ES-I3 (cell line): Measurements from ENCODE around the gene ICAM1.
"Not testable (repeated sequence)": the region's sequence is repeated elsewhere in the genome, so short reads cannot be mapped to it uniquely, and the experiment has no call there.

Source experiments
- H3K36me3 ChIP-seq: 2 replicates; pipeline ENCODE4 v1.6.1; 2013; ENCODE audit warnings: mild to moderate bottlenecking, low read length, control low read depth, moderate library complexity; ENCODE audit not compliant: insufficient read depth
- H3K4me1 ChIP-seq: 2 replicates; pipeline ENCODE4 v1.6.1; 2013; ENCODE audit warnings: mild to moderate bottlenecking, control low read depth, low read length; ENCODE audit not compliant: insufficient read depth
- H3K9ac ChIP-seq: 2 replicates; pipeline ENCODE4 v1.6.1; 2013; ENCODE audit warnings: low read depth, mild to moderate bottlenecking, low read length, moderate library complexity
- H3K9me3 ChIP-seq: 2 replicates; pipeline ENCODE4 v1.6.1; 2013; ENCODE audit warnings: mild to moderate bottlenecking, low read length, moderate library complexity; ENCODE audit not compliant: control insufficient read depth, insufficient read depth

ICAM1 gene

DNA sequence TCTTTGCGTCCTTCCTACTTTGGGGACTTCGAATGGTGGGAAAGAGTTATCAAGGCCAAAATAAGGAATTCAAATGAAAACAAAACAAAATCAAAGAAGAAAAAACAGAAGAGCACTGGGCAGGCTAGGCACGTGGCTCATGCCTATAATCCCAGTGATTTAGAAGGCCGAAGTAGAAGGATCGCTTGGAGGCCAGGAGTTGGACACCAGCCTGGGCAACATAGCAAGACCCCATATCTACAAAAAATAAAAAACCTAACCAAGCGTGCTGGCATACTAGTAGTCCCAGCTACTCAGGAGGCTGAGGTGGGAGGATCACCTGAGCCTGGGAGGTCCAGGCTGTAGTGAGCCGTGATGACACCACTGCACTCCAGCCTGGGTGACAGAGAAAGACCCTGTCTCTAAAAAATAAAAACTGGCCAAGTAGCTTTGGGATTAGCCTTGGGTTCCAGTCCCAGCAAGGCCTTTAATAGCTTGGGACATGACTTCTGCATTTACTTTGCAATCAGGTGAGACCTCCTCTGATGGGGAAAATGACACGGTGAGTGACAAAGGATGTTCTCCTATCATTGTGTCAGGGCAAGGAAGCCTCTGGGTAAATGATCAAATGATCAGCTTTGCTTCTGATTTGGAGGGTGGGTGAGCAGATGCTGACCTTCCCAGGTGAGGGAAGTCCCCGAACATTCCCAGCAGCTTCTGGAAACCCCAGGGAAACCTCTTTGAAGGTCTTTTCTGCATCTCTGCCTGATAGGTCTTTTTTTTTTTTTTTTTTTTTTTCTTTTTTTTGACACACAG, 7.1 kb downstream of the ICAM1 start:
- Histone ChIP-seq H3K9ac (no peak overlapping the region), H3K4me1 (no peaks in the 10 kb centered on the region; the same call in 1 of the 2 replicates), H3K36me3 (no peaks in the 10 kb centered on the region), H3K9me3 (no peaks in the 10 kb centered on the region)

DNA sequence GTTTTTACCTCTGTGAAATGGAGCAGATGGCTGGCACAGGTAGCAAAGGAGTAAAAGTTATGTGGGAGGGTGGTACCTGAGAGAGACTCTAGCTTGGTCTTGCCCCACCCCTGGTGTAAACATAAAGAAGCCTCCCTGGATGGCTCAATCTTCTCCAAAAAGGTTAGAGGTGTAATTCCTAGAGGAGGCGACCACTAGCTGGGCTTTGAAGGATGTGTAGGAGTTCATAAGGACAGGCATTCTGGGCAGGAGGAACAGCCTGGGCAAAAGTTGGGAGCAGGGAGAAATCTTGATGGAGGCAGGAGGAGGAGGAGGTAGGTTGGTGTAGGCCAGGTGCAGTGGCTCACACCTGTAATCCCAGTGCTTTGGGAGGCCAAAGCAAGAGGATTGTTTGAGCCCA, 8.0 kb downstream of the ICAM1 start:
- no peaks in the 10 kb centered on the region for H3K9me3 ChIP-seq
- H3K36me3 ChIP-seq = no peaks in the 10 kb centered on the region
- no peak overlapping the region for H3K9ac ChIP-seq
- H3K4me1 ChIP-seq = peaks cover 4% of the 10 kb centered on the region; the same call in 1 of the 2 replicates

DNA sequence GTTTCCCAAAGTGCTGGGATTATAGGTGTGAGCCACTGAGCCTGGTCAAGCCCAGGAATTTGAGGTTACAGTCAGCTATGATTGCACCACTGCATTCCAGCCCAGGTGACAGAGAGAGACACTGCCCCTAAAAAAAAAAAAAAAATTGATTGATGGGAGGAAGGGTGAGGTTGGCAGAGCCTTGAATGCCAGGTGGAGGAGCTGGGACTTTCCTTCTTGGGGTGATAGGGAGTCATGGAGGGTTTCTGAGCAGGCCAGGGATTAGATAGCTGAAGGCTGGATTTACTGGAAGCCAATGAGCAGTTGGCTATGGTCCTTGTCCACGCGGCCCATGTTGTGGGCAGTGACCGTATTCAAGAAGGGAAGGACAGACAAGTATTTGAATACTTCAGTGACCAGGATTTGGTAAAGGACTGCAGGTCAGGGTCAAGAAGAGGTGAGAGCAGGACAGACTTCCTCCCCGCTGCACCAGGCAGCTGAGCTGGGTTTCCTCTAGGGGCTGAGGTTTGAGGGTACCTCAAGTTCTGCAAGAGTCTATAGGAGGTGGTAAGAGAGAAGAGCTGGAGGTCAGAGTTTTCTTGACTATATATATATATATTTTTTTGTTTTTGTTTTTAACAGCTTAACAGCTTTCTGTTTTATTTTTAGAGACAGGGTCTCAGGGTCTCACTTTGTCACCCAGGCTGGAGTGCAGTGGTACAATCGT, 9.0 kb downstream of the ICAM1 start:
- no peak overlapping the region for H3K9ac ChIP-seq

DNA sequence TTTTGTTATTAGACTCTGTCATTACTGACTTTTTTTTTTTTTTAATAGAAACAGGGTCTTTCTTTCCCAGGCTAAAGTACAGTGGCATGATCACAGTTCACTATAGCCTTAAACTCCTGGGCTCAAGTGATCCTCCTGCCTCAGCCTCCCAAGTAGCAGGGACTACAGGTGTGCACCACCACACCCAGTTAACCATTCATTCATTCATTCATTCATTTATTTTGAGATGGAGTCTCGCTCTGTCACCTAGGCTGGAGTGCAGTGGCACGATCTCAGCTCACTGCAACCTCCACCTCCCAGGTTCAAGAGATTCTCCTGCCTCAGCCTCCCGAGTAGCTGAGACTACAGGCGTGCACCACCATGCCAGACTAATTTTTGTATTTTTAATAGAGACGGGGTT, 11.1 kb downstream of the ICAM1 start:
- not testable (repeated sequence) for H3K36me3 ChIP-seq, H3K4me1 ChIP-seq, H3K9ac ChIP-seq, H3K9me3 ChIP-seq

More for the DNA sequence above, 9.0 kb downstream of the ICAM1 start:
- H3K9me3 ChIP-seq = no peaks in the 10 kb centered on the region
- no peaks in the 10 kb centered on the region for H3K36me3 ChIP-seq
- peaks cover 4% of the 10 kb centered on the region; the same call in 1 of the 2 replicates for H3K4me1 ChIP-seq

DNA sequence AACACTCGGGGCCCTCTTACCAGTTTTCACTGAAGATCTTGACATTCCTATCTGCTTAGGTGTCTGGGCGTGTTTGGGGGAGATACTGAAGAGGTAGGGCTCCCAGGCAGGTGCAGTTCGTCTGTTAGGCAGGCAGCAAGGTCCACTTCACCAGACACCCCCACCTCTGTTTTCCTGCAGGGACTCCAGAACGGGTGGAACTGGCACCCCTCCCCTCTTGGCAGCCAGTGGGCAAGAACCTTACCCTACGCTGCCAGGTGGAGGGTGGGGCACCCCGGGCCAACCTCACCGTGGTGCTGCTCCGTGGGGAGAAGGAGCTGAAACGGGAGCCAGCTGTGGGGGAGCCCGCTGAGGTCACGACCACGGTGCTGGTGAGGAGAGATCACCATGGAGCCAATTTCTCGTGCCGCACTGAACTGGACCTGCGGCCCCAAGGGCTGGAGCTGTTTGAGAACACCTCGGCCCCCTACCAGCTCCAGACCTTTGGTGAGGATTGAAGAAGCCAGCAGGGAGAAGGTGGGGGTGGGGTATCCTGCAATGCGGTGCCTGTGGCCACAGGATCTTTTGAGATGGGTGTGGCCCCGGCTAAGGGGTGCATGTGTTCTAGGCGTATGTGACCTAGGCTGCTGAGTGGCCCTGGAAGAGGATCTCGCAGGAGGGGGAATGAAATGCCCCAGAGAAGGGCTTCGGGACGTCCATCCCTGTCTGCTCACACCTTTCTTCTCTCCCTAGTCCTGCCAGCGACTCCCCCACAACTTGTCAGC, 12.6 kb downstream of the ICAM1 start:
- Histone ChIP-seq H3K4me1 (peaks cover 4% of the 10 kb centered on the region; the same call in 1 of the 2 replicates), H3K9me3 (no peaks in the 10 kb centered on the region), H3K9ac (no peak overlapping the region), H3K36me3 (no peaks in the 10 kb centered on the region)

DNA sequence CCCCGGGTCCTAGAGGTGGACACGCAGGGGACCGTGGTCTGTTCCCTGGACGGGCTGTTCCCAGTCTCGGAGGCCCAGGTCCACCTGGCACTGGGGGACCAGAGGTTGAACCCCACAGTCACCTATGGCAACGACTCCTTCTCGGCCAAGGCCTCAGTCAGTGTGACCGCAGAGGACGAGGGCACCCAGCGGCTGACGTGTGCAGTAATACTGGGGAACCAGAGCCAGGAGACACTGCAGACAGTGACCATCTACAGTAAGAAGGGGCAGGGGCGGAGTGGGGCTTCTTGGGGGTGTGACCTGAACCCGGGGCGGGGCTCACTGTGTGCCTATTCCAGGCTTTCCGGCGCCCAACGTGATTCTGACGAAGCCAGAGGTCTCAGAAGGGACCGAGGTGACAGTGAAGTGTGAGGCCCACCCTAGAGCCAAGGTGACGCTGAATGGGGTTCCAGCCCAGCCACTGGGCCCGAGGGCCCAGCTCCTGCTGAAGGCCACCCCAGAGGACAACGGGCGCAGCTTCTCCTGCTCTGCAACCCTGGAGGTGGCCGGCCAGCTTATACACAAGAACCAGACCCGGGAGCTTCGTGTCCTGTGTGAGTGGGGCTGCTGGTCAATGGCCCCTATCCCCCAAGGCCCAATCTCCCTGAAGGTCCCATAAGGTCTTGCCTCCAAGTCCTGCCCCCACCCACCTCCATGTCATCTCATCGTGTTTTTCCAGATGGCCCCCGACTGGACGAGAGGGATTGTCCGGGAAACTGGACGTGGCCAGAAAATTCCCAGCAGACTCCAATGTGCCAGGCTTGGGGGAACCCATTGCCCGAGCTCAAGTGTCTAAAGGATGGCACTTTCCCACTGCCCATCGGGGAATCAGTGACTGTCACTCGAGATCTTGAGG, 13.4 kb downstream of the ICAM1 start:
- Histone ChIP-seq H3K36me3 (no peaks in the 10 kb centered on the region), H3K9me3 (no peaks in the 10 kb centered on the region), H3K9ac (no peak overlapping the region), H3K4me1 (peaks cover 4% of the 10 kb centered on the region; the same call in 1 of the 2 replicates)

DNA sequence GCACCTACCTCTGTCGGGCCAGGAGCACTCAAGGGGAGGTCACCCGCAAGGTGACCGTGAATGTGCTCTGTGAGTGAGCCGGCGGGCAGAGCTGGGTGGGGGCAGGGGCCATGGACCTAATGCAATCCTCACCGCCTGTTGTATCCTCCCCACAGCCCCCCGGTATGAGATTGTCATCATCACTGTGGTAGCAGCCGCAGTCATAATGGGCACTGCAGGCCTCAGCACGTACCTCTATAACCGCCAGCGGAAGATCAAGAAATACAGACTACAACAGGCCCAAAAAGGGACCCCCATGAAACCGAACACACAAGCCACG, 14.0 kb downstream of the ICAM1 start:
- H3K4me1 ChIP-seq = peaks cover 4% of the 10 kb centered on the region; the same call in 1 of the 2 replicates
- no peaks in the 10 kb centered on the region for H3K36me3 ChIP-seq
- H3K9me3 ChIP-seq = no peaks in the 10 kb centered on the region
- no peak overlapping the region for H3K9ac ChIP-seq

DNA sequence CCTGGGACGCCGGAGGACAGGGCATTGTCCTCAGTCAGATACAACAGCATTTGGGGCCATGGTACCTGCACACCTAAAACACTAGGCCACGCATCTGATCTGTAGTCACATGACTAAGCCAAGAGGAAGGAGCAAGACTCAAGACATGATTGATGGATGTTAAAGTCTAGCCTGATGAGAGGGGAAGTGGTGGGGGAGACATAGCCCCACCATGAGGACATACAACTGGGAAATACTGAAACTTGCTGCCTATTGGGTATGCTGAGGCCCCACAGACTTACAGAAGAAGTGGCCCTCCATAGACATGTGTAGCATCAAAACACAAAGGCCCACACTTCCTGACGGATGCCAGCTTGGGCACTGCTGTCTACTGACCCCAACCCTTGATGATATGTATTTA, 14.5 kb downstream of the ICAM1 start:
- H3K9ac ChIP-seq = no peak overlapping the region
- H3K4me1 ChIP-seq = peaks cover 4% of the 10 kb centered on the region; the same call in 1 of the 2 replicates
- H3K9me3 ChIP-seq = no peaks in the 10 kb centered on the region
- no peaks in the 10 kb centered on the region for H3K36me3 ChIP-seq

DNA sequence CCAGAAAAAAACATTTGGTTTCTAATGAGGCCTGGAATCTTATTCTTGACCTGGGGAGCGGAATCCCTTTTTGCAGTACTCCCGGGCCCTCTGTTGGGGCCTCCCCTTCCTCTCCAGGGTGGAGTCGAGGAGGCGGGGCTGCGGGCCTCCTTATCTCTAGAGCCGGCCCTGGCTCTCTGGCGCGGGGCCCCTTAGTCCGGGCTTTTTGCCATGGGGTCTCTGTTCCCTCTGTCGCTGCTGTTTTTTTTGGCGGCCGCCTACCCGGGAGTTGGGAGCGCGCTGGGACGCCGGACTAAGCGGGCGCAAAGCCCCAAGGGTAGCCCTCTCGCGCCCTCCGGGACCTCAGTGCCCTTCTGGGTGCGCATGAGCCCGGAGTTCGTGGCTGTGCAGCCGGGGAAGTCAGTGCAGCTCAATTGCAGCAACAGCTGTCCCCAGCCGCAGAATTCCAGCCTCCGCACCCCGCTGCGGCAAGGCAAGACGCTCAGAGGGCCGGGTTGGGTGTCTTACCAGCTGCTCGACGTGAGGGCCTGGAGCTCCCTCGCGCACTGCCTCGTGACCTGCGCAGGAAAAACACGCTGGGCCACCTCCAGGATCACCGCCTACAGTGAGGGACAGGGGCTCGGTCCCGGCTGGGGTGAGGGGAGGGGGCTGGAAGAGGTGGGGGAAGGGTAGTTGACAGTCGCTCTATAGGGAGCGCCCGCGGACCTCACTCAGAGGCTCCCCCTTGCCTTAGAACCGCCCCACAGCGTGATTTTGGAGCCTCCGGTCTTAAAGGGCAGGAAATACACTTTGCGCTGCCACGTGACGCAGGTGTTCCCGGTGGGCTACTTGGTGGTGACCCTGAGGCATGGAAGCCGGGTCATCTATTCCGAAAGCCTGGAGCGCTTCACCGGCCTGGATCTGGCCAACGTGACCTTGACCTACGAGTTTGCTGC, 16.1 kb downstream of the ICAM1 start, which contains the start of gene ICAM4:
ICAM4 (plus strand) TSS at position 153 of the 935 bp plus-strand sequence; CDS start at position 211, 58 bp downstream.
- H3K9me3 ChIP-seq = no peaks in the 10 kb centered on the region
- H3K4me1 ChIP-seq = peaks cover 4% of the 10 kb centered on the region; the same call in 1 of the 2 replicates
- peak within 1 kb of the TSS; percentile 46; the same call in 1 of the 2 replicates for H3K9ac ChIP-seq

DNA sequence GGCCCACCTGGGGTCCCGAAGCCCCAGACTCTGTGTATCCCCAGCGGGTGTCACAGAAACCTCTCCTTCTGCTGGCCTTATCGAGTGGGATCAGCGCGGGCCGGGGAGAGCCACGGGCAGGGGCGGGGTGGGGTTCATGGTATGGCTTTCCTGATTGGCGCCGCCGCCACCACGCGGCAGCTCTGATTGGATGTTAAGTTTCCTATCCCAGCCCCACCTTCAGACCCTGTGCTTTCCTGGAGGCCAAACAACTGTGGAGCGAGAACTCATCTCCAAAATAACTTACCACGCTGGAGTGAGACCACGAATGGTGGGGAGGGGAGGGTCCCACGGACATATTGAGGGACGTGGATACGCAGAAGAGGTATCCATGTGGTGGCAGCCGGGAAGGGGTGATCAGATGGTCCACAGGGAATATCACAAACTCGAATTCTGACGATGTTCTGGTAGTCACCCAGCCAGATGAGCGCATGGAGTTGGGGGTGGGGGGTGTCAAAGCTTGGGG, 17.8 kb downstream of the ICAM1 start:
- Histone ChIP-seq H3K9me3 (no peaks in the 10 kb centered on the region), H3K36me3 (no peaks in the 10 kb centered on the region), H3K4me1 (peaks cover under 1% of the 10 kb centered on the region; the same call in 1 of the 2 replicates), H3K9ac (peak overlapping the region; percentile 59; the same call in 1 of the 2 replicates)

More for the DNA sequence above, 16.1 kb downstream of the ICAM1 start, which contains the start of gene ICAM4:
- H3K36me3 ChIP-seq = no peaks in the 10 kb centered on the region

DNA sequence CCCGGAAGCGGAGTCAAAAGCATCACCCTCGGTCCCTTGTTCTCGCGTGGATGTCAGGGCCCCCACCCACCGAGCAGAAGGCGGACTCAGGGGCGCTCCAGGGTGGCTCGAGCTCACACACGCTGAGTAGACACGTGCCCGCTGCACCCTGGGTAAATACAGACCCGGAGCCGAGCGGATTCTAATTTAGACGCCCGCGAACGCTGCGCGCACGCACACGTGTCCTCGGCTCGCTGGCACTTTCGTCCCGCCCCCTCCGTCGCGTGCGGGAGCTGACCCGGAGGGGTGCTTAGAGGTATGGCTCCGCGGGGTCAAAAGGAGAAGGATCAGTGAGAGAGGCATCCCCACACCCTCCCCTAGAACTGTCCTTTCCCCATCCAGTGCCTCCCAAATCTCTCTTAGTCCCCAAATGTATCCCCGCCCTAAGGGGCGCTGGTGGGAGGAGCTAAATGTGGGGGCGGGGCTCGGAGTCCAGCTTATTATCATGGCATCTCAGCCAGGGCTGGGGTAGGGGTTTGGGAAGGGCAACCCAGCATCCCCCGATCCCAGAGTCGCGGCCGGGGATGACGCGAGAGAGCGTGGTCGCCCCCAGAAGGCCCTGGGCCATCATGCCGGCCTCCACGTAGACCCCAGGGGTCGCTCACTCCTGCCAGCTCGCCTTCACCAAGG, 18.4 kb downstream of the ICAM1 start:
- H3K4me1 ChIP-seq = no peaks in the 10 kb centered on the region; the same call in 1 of the 2 replicates
- H3K9ac ChIP-seq = peak overlapping the region; percentile 59; the same call in 1 of the 2 replicates
- H3K36me3 ChIP-seq = no peaks in the 10 kb centered on the region
- H3K9me3 ChIP-seq = no peaks in the 10 kb centered on the region

DNA sequence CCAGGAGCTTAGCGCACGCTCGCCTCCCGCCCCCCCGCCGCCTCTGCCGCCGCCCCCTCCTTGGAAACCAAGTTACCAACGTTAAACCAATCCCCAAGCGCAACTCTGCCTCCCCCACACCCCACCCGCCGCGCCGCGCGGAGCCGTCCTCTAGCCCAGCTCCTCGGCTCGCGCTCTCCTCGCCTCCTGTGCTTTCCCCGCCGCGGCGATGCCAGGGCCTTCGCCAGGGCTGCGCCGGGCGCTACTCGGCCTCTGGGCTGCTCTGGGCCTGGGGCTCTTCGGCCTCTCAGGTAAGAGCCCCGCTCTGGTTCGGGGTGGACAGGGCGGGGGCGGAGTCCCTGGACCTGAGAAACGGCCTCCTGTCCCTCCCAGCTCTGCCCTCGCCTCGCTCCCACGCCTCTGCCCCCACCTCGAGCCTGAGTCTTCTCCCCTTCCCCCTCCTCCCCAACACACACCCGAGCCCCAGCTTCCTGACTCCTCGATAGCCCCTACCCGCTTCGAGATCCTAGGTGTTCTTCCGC, 19.0 kb downstream of the ICAM1 start, which contains the start of gene ICAM5:
ICAM5 (plus strand) TSS at position 117 of the 521 bp plus-strand sequence; CDS start at position 209, 92 bp downstream.
- no peaks in the 10 kb centered on the region for H3K9me3 ChIP-seq
- no peaks in the 10 kb centered on the region for H3K36me3 ChIP-seq
- H3K4me1 ChIP-seq = no peaks in the 10 kb centered on the region; the same call in 1 of the 2 replicates
- peak within 1 kb of the TSS; percentile 59; the same call in 1 of the 2 replicates for H3K9ac ChIP-seq
